Left renal pelvis (tissue), 4 donors: ENCODE results near the gene ZNF185. TPM values are rescaled to one million over a fixed set of nuclear protein-coding genes. Genes with fewer than 3 reads are reported as not detected.

Source experiments
- DNase-seq, 4 donors: peaks; one replicate each; pipeline ENCODE4 v3.0.0-alpha.2; 2013; ENCODE audit warnings: low read depth in 4 of 4, low spot score in 3 of 4
- polyA plus RNA-seq, 4 donors: library from polyadenylated mRNA; unstranded; fragments of 120-200 nt; gene quantifications; one replicate each; pipeline ENCODE4 v1.2.1, GENCODE V29; 2013; ENCODE audit not compliant: insufficient read length in 4 of 4

The ZNF185 gene
- 10 to 100 TPM; 35.3 to 54.9 (median 43.0) TPM for polyA plus RNA-seq

DNA sequence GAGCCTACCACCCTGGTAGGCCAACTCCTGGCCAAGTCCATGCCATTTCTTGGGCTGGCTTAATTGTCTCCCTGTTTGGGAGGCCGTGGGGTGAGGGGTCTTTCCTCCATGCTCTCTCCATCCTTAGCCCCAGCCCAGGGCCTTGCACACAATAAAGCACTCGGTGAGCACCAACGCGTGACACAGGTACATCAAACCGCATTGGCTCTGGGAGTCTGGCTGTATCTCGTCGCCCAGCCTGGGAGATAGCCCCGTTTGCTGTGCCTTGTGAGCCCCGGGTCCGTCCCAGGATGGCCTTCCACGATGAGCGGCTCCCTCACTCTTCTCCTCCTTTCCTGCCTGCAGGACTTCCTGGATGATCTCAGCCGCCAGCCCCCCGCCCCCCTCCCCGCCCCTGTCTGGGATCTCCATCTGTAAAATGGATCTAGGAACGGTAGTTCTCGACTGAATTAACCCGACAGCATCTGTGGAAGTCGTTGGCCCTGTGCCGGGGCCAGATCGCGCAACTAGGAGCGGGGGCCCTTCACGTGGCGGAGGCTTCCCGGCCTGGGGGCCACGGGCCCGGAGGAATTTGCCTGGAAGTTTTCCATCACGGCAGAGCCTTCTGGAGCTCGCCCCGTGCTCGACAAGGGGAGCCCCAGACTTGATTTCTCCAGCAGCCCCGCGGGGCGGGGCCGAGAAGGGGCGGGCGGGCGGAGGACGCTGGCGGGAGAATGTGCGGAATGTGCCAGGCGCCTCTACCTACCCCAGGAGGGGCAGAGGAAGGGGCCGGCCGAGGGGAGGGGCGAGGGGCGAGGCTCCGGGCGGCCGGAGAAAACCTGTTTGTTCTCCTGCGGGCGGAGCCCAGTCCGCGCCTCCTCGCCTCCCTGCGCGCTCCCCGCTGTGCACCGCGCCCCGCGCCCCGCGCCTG lies at the start of gene ZNF185:
Gene ZNF185 (plus strand): TSS at position 846 of the 910 bp plus-strand sequence. CDS start 16,423 bp downstream, outside the sequence.
- peak in 1 of 4 donors; percentile 18 for DNase-seq

DNA sequence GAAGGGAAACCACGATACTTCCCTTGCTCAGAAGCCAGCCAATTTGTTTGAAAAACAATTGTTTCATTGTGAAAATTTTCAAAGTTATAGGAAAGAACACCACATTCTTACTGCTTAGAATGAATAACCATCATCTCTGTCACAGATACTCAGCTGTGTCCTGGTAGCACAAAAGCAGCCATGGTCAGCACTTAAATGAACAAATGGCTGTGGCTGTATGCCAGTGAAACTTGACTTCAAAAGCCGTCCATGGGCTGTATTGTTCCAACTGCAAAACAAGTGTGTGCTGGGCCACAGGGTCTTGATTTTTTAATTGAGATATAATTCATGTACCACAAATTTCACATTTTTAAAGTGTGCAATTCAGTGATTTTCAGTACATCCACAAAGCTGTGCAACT lies 47.4 kb upstream of the ZNF185 start:
- no peak for DNase-seq

DNA sequence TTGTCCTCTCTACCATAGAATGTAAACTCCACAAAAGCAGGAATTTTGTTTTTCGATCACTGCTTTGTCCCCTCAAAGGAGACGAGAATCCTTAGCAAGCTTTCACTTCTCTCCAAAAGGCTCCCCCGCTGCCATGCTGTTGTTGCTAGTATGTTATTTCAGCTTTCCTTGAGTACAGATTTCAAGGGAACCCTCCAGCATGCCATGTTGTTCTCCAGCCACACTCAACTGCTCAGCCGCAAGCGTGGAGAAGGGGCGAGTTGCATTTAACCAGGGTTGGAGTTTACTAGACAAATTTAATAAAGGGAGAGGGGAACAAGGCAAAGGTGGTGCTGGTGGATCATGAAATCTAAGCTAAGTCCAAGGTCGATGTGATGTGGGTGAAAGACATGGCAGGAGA lies 43.9 kb upstream of the ZNF185 start:
- DNase-seq: no peak

DNA sequence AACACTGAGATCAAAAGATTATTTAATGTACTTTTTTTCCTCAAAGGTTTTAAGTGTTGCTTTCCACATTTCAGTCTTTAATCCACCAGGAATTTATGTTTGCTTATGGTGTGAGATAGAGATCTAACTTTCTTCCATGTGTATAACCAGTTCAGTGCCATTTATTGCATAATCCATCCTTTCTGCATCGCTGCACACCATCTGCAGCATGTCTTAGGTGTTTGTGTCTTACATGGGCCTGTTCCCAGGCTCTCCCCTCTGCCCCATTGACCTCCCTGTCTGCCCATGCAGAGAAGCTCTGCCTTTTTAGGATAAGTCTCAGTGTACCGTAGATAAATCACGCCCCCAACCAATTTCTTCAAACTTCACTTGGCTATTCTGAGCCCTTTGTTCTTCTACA lies 36.8 kb upstream of the ZNF185 start:
- no peak for DNase-seq

DNA sequence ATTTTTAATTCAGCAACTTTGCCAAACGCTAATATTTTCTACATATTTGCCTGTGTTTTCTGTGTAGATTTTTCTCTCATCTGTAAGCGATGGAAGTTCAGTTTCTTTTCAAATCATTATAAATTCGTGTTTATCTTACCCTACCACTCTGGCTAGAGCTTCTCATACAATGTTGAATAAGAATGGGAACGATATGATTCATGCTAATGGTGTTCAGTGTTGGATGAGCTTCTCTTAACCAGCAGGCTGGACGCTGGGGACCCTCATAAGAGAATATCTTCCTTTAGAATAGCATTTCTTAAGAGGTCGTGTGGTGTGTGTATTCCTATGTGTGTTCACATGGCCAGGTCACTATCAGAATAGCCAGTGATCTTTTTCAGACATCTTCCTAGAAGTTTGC lies 36.0 kb upstream of the ZNF185 start:
- DNase-seq: no peak

DNA sequence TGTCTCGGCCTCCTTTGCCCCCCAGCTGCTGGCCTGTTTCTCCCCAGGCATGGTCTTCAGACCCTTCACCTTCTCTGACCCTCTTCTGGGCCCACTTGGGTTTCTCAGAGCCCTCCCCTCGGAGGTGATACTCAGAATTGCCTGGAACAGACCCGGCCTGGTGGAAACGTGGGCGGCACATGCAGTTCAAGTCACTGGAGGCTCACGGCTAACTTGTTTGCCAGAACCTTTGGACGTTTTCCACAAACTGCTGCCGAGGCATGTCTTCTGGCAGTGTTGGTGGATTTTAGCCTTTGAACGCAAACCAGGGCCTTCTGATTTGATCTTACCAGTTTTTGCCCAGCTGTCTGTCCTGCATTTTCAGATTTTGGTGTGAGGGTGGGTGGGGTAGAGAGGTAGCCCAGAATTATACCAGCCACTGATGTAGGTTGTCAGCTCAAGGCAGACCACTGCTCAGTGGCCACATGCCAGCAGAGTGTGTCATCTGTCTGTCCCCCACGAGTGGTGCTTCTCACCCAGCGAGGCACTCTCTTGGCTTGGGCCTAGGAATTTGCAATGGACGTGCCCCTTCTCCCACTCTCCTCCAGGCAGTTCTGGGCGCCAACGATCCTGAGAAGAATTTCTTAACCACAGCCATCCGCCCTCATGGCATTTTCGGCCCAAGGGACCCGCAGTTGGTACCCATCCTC lies 32.5 kb upstream of the ZNF185 start:
- no peak for DNase-seq

DNA sequence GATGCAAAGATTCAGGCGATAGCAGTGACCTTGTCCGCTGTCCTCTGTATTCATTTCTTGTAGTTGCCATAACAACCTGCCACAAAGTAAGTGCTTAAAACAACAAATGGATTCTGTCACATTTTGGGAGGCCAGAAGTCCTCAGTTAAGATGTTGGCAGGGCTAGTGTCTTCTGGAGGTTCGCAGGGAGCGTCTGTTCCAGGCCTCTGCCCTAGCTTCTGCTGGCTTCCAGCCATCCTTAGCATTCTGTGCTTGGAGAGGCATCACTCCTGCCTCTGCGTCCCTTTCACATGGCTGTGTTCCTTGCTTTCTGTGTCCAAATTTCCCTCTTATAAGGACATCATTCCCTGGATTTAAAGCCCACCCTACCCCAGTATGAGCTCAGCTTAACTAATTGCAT lies 31.5 kb upstream of the ZNF185 start:
- DNase-seq: no peak

DNA sequence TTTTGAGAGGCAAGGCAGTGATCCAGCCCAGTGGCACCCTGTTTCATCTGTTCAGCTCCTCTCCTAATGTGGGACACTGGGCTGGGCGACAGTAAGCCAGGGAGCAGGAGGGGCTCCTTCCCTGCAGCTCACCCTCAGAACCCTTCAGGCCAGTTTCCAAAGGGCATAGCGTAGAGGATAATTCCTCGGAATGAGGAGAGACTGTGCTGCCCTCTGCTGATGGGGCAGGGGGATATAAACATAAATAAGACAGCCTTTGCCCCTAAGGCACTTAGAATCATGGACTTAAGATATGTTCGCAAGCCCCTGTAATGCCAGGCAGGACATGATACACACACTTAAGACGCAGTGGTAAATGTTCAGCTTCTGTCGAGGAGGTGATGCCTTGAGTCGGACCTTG lies 27.9 kb upstream of the ZNF185 start:
- no peak for DNase-seq

DNA sequence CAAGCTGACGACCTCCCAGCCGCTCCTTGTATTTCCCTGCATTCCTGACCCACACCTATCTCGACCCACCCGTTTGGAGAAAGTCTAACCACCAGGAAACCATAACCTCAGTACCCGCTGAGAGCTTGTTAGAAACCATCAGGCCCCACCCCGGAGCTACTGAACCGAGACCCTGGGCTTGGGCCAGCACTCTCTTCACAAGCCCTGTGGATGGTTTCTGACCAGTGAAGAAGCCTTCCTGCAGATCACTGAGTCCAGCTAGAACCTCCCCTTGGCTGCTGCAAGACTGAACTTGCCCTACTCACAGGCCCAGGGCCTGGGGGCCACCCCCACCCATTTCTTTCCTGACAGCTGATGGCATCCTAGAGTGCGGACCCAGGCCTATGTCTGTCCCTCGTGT lies 26.6 kb upstream of the ZNF185 start:
- DNase-seq: no peak

DNA sequence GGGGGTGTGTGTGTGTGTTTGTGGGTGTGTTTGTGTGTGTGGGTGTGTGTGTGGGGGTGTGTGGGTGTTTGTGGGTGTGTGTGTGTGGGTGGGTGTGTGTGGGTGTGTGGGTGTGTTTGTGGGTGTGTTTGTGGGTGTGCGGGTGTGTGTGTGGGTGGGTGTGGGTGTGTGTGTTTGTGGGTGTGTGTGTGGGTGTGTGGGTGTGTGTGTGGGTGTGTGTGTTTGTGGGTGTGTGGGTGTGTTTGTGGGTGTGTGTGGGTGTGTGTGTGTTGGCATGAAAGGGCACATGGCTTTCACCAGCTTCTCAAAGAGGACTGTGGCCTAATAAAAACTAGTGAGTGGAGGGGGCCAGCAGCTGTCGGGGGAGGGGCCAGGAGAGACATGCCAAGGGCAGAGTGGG lies 25.3 kb upstream of the ZNF185 start:
- no peak for DNase-seq

DNA sequence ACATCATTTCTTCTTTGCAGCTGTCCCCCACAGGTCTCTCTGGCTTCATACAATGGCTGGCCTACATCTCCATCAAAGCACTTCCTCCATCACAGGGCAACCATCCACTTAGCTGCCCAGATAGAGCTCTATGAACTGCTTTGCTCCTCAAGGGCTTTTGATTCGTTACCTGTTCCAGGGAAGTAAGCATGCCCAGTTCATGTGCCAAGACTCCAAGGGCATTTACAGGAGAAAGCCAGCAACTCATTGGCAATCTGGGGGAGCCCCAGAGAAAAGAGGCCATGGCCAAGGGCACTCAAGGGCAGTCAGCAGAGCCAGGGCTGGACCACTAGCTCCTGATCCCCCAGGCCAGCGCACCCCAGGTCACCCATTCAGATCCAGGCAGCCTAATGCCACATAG lies 24.5 kb upstream of the ZNF185 start:
- no peak for DNase-seq

DNA sequence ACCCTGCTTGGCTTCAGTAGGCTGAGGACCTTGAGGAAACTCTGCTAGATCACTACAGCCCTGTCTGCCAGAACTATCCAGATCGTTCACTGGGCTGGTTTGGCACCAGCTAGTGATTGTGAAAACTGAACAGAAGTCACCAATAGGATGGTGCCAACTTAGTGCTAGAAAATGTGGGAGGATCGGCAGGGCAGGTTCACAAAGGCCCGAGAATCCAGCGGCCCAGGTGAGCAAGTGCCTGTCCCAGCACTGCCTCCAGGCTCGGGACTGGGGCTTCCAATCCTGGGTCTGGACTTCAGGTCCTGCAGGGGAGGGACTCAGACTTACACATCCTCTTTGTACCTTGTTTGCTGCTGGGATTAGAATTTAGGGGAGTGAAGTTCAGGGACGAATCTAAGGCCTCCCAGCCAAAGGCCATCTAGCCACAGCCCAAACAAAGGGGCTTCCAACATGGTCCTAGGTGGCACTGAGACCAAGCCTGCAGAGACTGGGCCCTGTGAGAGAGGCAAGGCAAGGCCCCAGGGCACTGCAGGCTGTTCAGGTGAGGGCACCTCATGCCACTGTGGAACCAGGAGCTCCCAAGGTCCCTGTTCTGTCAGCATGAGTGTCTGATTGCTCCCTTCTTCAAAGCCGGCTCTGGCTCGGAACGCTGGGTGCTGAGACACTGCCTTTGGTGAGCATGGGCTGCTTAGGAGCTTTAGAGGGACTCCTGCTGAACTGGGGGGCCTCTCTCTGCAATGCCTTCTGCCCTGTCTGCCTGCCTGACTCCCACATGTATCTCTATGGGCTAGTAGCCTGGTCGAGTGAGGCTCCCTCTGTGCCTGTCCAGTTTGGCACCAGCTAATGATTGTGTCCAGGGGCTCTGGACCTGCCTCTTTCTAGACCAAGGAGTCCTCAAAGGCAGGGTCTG lies 20.7 kb upstream of the ZNF185 start:
- no peak for DNase-seq

DNA sequence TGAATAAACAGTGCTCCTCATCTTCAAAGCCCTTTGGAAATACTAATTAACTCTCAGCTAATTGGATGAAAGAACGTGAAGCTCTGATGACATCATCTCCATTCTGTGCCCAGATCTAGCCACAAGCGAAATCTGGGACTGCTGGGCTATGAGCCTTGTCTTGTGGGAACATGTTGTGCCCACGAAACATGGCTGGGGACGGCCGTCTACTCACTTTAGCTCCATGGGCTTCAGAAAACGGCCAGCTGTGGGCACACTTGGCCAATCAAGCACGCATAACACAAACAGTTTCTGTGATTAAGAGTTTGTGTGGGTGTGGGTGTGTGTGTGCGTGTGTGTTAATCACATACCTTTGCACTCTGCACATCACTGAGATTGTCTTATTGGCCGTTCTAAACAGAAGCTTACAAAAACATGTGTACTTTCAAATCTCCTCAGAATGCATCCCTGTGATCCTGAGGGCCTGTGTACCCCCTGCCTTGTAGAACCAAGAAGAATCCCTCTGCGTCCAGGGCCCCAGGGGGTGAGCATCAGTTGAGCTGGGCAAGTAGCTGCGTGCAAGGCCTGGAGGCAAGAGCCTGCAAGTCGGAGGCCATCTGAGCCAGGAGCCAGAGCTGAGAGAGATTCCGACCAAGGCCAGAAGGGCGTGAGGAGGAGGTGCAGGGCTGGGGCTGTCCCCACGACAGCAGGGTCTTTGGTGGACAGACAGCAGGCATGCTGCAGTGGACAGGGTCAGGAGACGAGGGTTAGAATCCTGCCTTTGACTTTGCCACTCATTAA lies 18.7 kb upstream of the ZNF185 start:
- DNase-seq: no peak

DNA sequence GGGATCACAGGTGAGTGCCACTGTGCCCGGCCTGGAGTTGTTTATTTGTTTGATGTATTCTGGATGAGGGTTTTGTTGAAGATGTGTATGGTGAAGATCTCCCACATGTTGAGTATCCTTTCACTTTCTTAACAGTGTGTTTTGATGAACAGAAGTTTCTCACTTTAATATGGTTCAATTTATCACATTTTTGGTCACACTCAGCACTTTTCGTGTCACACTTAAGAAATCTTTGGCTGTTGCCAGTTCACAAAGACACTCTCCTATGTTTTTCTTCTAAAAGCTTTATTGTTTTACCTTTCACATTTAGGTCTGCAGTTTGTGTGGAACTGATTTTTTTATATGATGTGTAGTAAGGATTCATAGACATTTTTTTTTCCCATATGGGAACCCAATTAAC lies 16.6 kb upstream of the ZNF185 start:
- no peak for DNase-seq

DNA sequence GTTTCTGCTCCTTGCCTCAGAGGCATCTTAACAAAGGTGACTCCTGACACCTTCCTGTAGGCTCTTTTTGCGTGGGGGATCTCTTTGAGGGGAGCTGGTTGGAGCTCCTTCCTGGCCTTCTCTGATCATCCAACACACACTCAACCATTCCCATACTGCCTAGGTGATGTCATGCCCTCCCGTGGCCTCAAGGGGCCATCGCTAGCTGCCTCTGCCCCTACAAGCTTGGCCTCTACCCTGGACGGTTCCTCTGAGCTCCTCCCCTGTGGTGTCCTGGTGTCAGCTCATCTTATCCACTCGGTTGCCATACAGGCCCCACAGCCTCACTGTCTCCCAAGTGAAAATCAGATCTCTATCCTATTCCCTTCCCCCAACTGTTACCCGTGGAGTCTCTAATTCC lies 13.7 kb upstream of the ZNF185 start:
- no peak for DNase-seq

DNA sequence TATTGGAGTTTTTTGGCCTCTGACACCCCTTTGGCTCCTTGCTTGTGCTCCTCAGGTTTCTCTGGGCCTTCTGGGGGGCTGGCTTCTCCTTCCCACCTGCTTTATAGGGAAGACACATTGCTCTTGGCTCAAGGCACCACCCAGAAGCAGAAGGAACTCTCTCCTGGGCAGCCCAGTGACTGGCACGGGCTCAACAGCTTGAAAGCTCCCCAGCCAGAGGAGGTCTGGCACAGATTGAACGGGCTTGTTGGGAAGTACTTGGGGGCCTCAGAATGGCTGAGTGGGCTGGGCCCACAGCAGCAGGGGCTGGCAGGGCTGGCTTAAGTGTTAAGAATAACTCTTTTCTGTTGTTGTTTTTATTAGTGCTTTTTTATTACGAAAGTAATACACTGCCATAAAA lies 11.2 kb upstream of the ZNF185 start:
- DNase-seq: no peak

DNA sequence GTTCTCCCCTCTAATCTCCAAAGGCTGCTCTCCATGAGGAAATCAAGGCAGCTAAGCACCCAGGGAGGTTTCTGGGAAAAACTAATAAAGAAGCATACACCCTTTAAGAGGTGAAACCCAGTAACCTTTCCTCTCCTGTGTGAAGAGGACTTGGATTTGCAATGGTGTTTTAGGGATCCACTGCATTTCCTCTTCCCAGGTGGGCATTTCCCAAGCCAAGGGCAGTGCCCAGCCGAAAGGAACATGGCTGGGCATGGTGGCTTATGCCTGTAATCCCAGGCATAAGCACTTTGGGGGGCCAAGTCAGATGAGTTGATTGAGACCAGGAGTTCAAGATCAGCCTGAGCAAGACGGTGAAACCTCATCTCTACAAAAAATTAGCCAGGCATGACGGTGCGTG lies 5.4 kb upstream of the ZNF185 start:
- DNase-seq: no peak

DNA sequence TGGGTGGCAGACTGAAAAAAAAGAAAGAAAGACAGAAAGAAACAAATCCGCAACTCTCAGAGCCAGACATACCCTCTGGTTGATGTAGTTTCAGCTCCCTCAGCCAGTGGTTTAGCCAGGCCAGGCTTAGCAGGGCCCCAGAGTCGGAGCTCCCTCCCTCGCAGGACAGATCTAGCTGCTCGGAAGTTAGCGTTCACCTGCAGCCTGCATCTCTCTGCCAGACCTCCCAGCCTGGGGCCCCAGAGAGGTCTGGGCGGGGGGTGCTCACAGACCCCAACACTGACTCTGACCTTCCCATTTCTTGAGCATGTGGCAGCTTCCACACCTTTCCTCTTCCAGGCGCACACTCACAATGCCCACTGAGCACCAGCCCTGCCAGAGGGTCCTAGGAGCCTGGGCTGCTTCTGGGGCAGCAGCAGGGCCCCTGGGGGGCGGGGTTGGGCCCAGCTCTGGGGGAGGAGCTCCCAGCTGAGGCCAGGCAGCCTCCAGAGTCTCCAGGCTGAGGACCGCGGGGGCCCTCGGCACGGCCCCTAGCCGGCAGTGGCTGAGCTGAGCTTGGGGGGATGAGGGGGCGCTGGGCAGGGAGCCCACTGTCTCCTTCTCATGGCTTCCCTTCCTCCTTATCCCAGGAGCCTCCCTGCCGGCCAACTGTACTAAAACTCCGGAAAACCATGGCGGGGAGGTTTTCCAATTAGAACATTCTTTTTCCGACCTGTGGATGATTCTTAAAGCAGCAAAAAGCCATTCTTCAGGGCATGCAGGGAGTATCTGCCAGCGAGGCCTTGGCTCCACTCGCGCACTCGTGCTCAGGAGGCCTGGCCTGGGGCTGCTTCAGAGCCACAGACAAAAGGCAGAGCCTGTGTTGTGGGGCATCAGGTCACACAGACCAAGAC lies 4.6 kb upstream of the ZNF185 start:
- DNase-seq: no peak

DNA sequence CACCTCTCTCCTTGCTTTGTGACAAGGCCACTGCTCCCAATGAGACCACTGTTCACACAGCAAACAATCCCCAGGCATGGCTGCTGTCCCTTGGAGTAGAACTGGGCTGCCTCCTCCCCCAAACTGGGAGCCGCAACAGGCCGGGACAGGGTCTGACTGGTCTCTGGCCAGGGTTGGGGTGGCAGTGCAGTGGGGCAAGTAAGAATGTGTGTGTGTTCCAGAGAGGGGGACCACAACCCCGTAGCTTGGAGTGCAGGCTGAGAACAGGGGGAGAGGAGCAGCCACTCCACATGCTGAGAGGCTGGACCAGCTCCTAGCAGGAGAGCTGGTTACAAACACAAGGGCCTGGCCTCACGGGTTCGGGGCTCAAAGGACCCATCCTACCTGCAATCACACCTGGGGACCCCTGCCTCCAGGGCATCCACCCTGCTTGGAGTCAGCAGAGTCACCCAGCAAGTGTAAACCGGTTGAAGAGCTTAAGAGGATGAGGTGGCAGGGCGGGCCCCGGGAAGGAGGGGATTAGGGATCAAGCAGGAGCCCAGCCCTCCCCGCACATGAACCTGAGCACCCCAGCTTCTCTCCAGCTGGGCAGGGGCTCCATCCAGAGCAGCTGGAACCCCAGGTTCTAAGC lies 3.8 kb upstream of the ZNF185 start:
- DNase-seq: no peak
